Measurements from ENCODE around the gene CTSW. TPM values are rescaled to one million over a fixed set of nuclear protein-coding genes. Genes with fewer than 3 reads are reported as not detected.

CTSW gene
- polyA plus RNA-seq, 1 donor (not counting 4 experiments of a cell fraction or from before 2014, with no cell fraction given), result not detected

GRCh38 chr11:65862941-65863888 lies 16.4 kb upstream of the CTSW start:
- Histone ChIP-seq H3K9me1 (ENCODE audit: control insufficient read depth, extremely low read depth, insufficient read depth, low read length) (no peaks in the 10 kb centered on the region), H3K9ac (ENCODE audit: control insufficient read depth, extremely low read depth, insufficient read depth, low read length) (no peak overlapping the region), H3K4me1 (ENCODE audit: control insufficient read depth, extremely low read depth, insufficient read depth, low read length) (peaks cover 18% of the 10 kb centered on the region), H3K27me3 (ENCODE audit: control insufficient read depth, extremely low read depth, insufficient read depth, low read length) (no peaks in the 10 kb centered on the region), H2AFZ (ENCODE audit: control insufficient read depth, low read length) (no peak overlapping the region), H3K4me2 (ENCODE audit: control insufficient read depth, extremely low read depth, insufficient read depth, low read depth, low read length) (no peak overlapping the region), H3K36me3 (ENCODE audit: control insufficient read depth in 2 of 2, extremely low read depth in 1 of 2, insufficient read depth in 2 of 2, low read length in 2 of 2) (peaks cover 34 to 48% of the 10 kb centered on the region in 2 experiments), H3K27ac (ENCODE audit: control insufficient read depth, insufficient read depth, low read length) (no peak overlapping the region), H4K20me1 (ENCODE audit: control insufficient read depth, extremely low read depth, insufficient read depth, low read length) (no peaks in the 10 kb centered on the region), H3K9me3 (ENCODE audit: control insufficient read depth, low read depth, low read length) (no peaks in the 10 kb centered on the region), H3K4me3 (ENCODE audit: control insufficient read depth in 2 of 3, extremely low read depth in 1 of 3, insufficient read depth in 2 of 3, low read depth in 1 of 3, low read length in 3 of 3) (no peak overlapping the region), H3K79me2 (ENCODE audit: control insufficient read depth, insufficient read depth, low read length) (peaks cover 29% of the 10 kb centered on the region)
- dilution Hi-C loops (cut with MboI; ENCODE audit: extremely low pct_ligation_motif_present, low sequenced_read_pairs), result no loop called here
- FAIRE-seq (no peak), DNase-seq (ENCODE audit: low read depth, low spot score) (no peak)
- TF ChIP-seq EZH2 (IDR thresholded peaks at IDR 0.05; ENCODE audit: low read length), result no peak
- no peak for TF ChIP-seq CTCF (optimal IDR thresholded peaks at IDR 0.05 in 1 of 3, IDR thresholded peaks at IDR 0.05 in 1 of 3, conservative IDR thresholded peaks at IDR 0.05 in 1 of 3; ENCODE audit: extremely low read depth in 1 of 3, insufficient read depth in 2 of 3, low read length in 3 of 3)

- Histone ChIP-seq H3K27me3 (ENCODE audit: control insufficient read depth, extremely low read depth, insufficient read depth, low read length) (no peaks in the 10 kb centered on the region), H3K4me3 (ENCODE audit: control insufficient read depth in 2 of 3, extremely low read depth in 1 of 3, insufficient read depth in 2 of 3, low read depth in 1 of 3, low read length in 3 of 3) (no peak overlapping the region), H3K9me1 (ENCODE audit: control insufficient read depth, extremely low read depth, insufficient read depth, low read length) (no peaks in the 10 kb centered on the region), H3K79me2 (ENCODE audit: control insufficient read depth, insufficient read depth, low read length) (peaks cover 29% of the 10 kb centered on the region), H4K20me1 (ENCODE audit: control insufficient read depth, extremely low read depth, insufficient read depth, low read length) (no peaks in the 10 kb centered on the region), H3K27ac (ENCODE audit: control insufficient read depth, insufficient read depth, low read length) (no peak overlapping the region), H3K4me2 (ENCODE audit: control insufficient read depth, extremely low read depth, insufficient read depth, low read depth, low read length) (no peak overlapping the region), H3K4me1 (ENCODE audit: control insufficient read depth, extremely low read depth, insufficient read depth, low read length) (peaks cover 15% of the 10 kb centered on the region), H3K9ac (ENCODE audit: control insufficient read depth, extremely low read depth, insufficient read depth, low read length) (no peak overlapping the region), H3K9me3 (ENCODE audit: control insufficient read depth, low read depth, low read length) (no peaks in the 10 kb centered on the region), H3K36me3 (ENCODE audit: control insufficient read depth in 2 of 2, extremely low read depth in 1 of 2, insufficient read depth in 2 of 2, low read length in 2 of 2) (peaks cover 34 to 51% of the 10 kb centered on the region in 2 experiments), H2AFZ (ENCODE audit: control insufficient read depth, low read length) (no peak overlapping the region)
- no peak for TF ChIP-seq CTCF (optimal IDR thresholded peaks at IDR 0.05 in 1 of 3, IDR thresholded peaks at IDR 0.05 in 1 of 3, conservative IDR thresholded peaks at IDR 0.05 in 1 of 3; ENCODE audit: extremely low read depth in 1 of 3, insufficient read depth in 2 of 3, low read length in 3 of 3)
- no peak for TF ChIP-seq EZH2 (IDR thresholded peaks at IDR 0.05; ENCODE audit: low read length)
- no peak for FAIRE-seq
- dilution Hi-C loops (cut with MboI; ENCODE audit: extremely low pct_ligation_motif_present, low sequenced_read_pairs), result no loop called here
- DNase-seq (ENCODE audit: low read depth, low spot score), result no peak
Observed at GRCh38 chr11:65863889-65864705, 15.5 kb upstream of the CTSW start.
